PFSK-1 (cell line): ENCODE results near the gene DNAH14.

Experiments
- POLR2AphosphoS5 ChIP-seq: IDR thresholded peaks from 2 replicates; pipeline ENCODE4 v1.6.1; 2012; ENCODE audit warnings: low read depth, mild to moderate bottlenecking, control low read depth, low read length, moderate library complexity
- SIN3A ChIP-seq: IDR thresholded peaks from 2 replicates; pipeline ENCODE4 v1.6.1; 2012; ENCODE audit warnings: mild to moderate bottlenecking, low read length, moderate library complexity, borderline replicate concordance; ENCODE audit not compliant: insufficient read depth

DNA sequence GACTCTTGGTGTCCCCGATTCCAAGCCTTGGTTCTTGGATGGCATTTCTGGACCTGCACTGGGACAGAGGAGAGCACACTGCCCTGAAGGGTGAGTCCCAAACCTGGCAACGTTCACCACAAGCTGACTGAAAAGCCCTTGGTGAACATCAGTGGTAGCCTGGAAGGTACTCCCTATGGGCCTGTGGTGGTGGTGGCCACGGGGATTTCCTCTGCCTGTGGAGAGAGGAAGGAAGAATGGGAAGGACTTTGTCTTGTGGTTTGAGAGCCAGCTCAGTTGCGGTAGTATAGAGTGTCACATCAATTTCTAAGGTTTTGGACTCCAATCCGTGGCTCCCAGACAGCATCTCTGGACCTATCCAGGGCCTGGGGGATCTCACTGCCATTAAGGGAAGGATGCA lies 50.7 kb downstream of the DNAH14 start:
- TF ChIP-seq SIN3A (no peak), POLR2AphosphoS5 (no peak)
